ENCODE results near the gene CDK2. TPM values are rescaled to one million over a fixed set of nuclear protein-coding genes. Genes with fewer than 3 reads are reported as not detected.
A peak's percentile ranks its signal among the peaks of the same experiment; 100 is the strongest.

CDK2 gene
- polyA plus RNA-seq, 1 donor (not counting 4 experiments of a cell fraction or from before 2014, with no cell fraction given), result 49.3 TPM

DNA sequence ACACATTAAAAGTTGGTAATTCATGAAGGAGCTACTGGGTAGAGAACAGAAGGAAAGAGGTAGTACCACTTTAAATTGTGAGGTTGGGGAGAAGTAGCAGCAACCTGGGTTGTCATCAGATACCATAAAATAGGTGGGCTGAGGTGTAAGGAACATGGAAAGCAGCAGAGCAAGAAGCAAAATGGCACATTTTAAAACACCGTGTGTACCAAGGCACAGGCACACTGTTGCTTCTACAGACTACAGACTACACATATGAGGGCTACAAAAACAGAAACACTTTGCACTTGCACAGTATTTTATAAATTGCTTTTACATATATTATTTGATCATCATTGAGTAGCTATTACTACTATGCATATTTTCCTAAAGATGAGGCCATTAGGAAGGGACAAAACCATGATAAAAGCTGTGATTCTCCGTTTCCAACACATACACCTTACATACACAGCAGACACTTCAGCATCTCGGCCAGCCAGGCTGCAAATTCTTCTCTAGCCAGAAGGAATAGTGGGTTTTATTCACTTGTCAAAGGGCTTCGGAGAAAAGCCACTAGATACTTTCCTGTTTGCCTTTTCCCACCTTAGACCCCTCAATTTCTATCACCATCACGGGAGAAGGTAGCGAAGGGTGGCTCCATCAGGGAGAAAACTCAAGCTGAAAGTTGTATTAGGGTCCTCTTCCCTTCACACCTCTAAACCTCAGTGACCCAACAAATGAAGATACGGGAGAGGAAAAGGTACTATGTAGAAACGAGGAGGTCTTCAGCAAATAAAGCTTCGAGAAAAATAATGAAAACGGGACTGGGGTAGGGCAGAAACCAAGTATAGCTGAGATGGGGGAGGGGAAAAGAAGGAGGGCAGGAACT, 40.5 kb upstream of the CDK2 start:
- H4K20me1 ChIP-seq (ENCODE audit: control insufficient read depth, extremely low read depth, insufficient read depth, low read length), result no peaks in the 10 kb centered on the region
- no peaks in the 10 kb centered on the region for H3K9me3 ChIP-seq (ENCODE audit: control insufficient read depth, low read depth, low read length)
- dilution Hi-C loops (cut with MboI; ENCODE audit: extremely low pct_ligation_motif_present, low sequenced_read_pairs), result no loop called here
- no peak for TF ChIP-seq EZH2 (IDR thresholded peaks at IDR 0.05; ENCODE audit: low read length)
- TF ChIP-seq, protein P1, sequence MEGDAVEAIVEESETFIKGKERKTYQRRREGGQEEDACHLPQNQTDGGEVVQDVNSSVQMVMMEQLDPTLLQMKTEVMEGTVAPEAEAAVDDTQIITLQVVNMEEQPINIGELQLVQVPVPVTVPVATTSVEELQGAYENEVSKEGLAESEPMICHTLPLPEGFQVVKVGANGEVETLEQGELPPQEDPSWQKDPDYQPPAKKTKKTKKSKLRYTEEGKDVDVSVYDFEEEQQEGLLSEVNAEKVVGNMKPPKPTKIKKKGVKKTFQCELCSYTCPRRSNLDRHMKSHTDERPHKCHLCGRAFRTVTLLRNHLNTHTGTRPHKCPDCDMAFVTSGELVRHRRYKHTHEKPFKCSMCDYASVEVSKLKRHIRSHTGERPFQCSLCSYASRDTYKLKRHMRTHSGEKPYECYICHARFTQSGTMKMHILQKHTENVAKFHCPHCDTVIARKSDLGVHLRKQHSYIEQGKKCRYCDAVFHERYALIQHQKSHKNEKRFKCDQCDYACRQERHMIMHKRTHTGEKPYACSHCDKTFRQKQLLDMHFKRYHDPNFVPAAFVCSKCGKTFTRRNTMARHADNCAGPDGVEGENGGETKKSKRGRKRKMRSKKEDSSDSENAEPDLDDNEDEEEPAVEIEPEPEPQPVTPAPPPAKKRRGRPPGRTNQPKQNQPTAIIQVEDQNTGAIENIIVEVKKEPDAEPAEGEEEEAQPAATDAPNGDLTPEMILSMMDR (optimal IDR thresholded peaks at IDR 0.05 in 1 of 3, IDR thresholded peaks at IDR 0.05 in 1 of 3, conservative IDR thresholded peaks at IDR 0.05 in 1 of 3; ENCODE audit: extremely low read depth in 1 of 3, insufficient read depth in 2 of 3, low read length in 3 of 3), result no peak
- no peaks in the 10 kb centered on the region for H3K9me1 ChIP-seq (ENCODE audit: control insufficient read depth, extremely low read depth, insufficient read depth, low read length)
- H3K4me1 ChIP-seq (ENCODE audit: control insufficient read depth, extremely low read depth, insufficient read depth, low read length), result peaks cover 28% of the 10 kb centered on the region
- H3K27ac ChIP-seq (ENCODE audit: control insufficient read depth, insufficient read depth, low read length), result peak overlapping the region; percentile 89
- H3K4me3 ChIP-seq (ENCODE audit: control insufficient read depth in 2 of 3, extremely low read depth in 1 of 3, insufficient read depth in 2 of 3, low read depth in 1 of 3, low read length in 3 of 3), result peak overlapping the region; percentile 63 to 95 (median 90)
- H3K27me3 ChIP-seq (ENCODE audit: control insufficient read depth, extremely low read depth, insufficient read depth, low read length), result no peaks in the 10 kb centered on the region
- DNase-seq (ENCODE audit: low read depth, low spot score) (no peak), FAIRE-seq (no peak)
- peaks cover 8% of the 10 kb centered on the region in 2 experiments for H3K36me3 ChIP-seq (ENCODE audit: control insufficient read depth in 2 of 2, extremely low read depth in 1 of 2, insufficient read depth in 2 of 2, low read length in 2 of 2)
- H3K4me2 ChIP-seq (ENCODE audit: control insufficient read depth, extremely low read depth, insufficient read depth, low read depth, low read length), result peak overlapping the region; percentile 69
- H3K79me2 ChIP-seq (ENCODE audit: control insufficient read depth, insufficient read depth, low read length), result peaks cover 57% of the 10 kb centered on the region
- H3K9ac ChIP-seq (ENCODE audit: control insufficient read depth, extremely low read depth, insufficient read depth, low read length), result peak overlapping the region; percentile 90
- peak overlapping the region; percentile 42 for H2AFZ ChIP-seq (ENCODE audit: control insufficient read depth, low read length)

DNA sequence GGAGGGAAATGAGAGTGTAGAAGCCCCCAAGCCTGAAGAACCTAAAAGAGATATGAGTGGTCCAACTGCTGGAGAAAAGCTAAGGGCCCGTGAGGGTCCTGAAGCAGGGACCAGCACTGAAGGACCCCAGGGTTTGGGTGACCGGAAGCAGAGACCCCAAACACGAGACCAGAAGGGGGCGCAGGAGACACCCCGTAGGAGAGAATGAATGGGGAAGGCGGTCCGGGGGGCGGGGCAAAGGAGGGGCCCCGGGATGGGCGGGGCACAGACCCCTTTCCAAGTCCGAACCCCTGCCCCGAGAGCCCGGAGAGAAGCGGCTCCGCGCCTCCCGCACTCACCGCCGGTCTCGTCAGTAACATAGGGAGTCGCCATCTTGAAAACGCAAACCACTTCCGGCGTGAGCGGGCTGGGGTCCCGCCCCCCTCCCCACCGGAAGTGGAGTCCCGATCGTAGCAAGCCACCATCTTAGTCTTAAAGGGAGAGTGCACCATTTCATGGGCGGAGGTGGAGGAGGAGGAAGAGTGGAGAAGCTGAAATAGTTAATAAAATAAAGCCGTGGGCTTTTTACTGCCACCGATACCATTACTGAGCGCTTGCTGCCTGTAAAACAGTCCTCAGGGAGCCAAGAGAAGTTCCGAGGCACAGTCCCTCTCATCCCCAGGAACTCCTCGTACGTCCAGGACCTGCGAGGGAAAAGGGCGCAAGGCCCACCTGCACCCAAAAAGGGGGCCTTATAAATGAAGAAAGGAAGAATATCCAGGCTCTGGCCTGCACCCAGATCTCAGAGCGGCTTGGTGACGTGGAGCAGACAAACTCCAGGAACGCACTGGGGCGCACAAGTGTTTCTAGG, 39.7 kb upstream of the CDK2 start:
- FAIRE-seq, result no peak
- Histone ChIP-seq H2AFZ (ENCODE audit: control insufficient read depth, low read length) (peak overlapping the region; percentile 82), H3K4me3 (ENCODE audit: control insufficient read depth in 2 of 3, extremely low read depth in 1 of 3, insufficient read depth in 2 of 3, low read depth in 1 of 3, low read length in 3 of 3) (peak overlapping the region; percentile 63 to 95 (median 90)), H3K27ac (ENCODE audit: control insufficient read depth, insufficient read depth, low read length) (peak overlapping the region; percentile 89), H3K27me3 (ENCODE audit: control insufficient read depth, extremely low read depth, insufficient read depth, low read length) (no peaks in the 10 kb centered on the region), H3K9me3 (ENCODE audit: control insufficient read depth, low read depth, low read length) (no peaks in the 10 kb centered on the region), H3K9me1 (ENCODE audit: control insufficient read depth, extremely low read depth, insufficient read depth, low read length) (no peaks in the 10 kb centered on the region), H3K36me3 (ENCODE audit: control insufficient read depth in 2 of 2, extremely low read depth in 1 of 2, insufficient read depth in 2 of 2, low read length in 2 of 2) (peaks cover 5% of the 10 kb centered on the region in 2 experiments), H3K4me2 (ENCODE audit: control insufficient read depth, extremely low read depth, insufficient read depth, low read depth, low read length) (peak overlapping the region; percentile 99), H3K4me1 (ENCODE audit: control insufficient read depth, extremely low read depth, insufficient read depth, low read length) (peaks cover 28% of the 10 kb centered on the region), H3K9ac (ENCODE audit: control insufficient read depth, extremely low read depth, insufficient read depth, low read length) (peak overlapping the region; percentile 90), H3K79me2 (ENCODE audit: control insufficient read depth, insufficient read depth, low read length) (peaks cover 55% of the 10 kb centered on the region), H4K20me1 (ENCODE audit: control insufficient read depth, extremely low read depth, insufficient read depth, low read length) (no peaks in the 10 kb centered on the region)
- dilution Hi-C loops (cut with MboI; ENCODE audit: extremely low pct_ligation_motif_present, low sequenced_read_pairs), result no loop called here
- peak; percentile 71 for DNase-seq (ENCODE audit: low read depth, low spot score)
- TF ChIP-seq, protein P1 (optimal IDR thresholded peaks at IDR 0.05 in 1 of 3, IDR thresholded peaks at IDR 0.05 in 1 of 3, conservative IDR thresholded peaks at IDR 0.05 in 1 of 3; ENCODE audit: extremely low read depth in 1 of 3, insufficient read depth in 2 of 3, low read length in 3 of 3), result peak; percentile 68 to 79 (median 71)
- no peak for TF ChIP-seq EZH2 (IDR thresholded peaks at IDR 0.05; ENCODE audit: low read length)

Measured in keratinocyte (primary cell).